GM12878 (cell line): ENCODE measurements around the gene ACTN2. TPM values are rescaled to one million over a fixed set of nuclear protein-coding genes. Genes with fewer than 3 reads are reported as not detected.

Experiments used
- ATAC-seq: fragments of 200-7000 bp; cut with Tn5 transposase; 3 replicates; pipeline ENCODE4 v1.9.1; 2020; ENCODE audit warnings: mild to moderate bottlenecking, moderate library complexity
- BruUV-seq: library from RNA; stranded (reverse); fragments of 400-500 nt; replicated peaks from 2 replicates; lab custom pipeline; 2021; lab: Mats Ljungman, UMichigan
- CTCF ChIA-PET: fragments of 300-600 bp; sonication (Branson Sonifier 250); formaldehyde crosslinking; extraction: SDS; loops from one replicate; lab custom pipeline; 2021; ENCODE audit warnings: inconsistent platforms; lab: Yijun Ruan, JAX
- POLR2A ChIA-PET: fragments of 350-600 bp; formaldehyde crosslinking; extraction: SDS; loops from one replicate; lab custom pipeline; 2021; ENCODE audit warnings: inconsistent platforms; lab: Charles Lee
- RAD21 ChIA-PET: fragments of 300-600 bp; sonication (Branson Sonifier 250); formaldehyde crosslinking; loops from one replicate; lab custom pipeline; 2023; ENCODE audit warnings: antibody characterized with exemption; ENCODE audit not compliant: unreplicated experiment; lab: Charles Lee
- SMC1A ChIA-PET: fragments of 300-600 bp; sonication (Branson Sonifier 250); formaldehyde crosslinking; loops from one replicate; lab custom pipeline; 2023; ENCODE audit not compliant: unreplicated experiment, uncharacterized antibody; lab: Charles Lee
- DNase-seq: peaks from one replicate; pipeline ENCODE4 v3.0.0-alpha.2; 2011; ENCODE audit warnings: low read depth, low spot score
- FAIRE-seq: peaks from 3 replicates; lab custom pipeline; 2011; peaks lifted over from hg19 to GRCh38; lab: Jason Lieb, UNC
- H2AFZ ChIP-seq: 2 replicates; pipeline ENCODE4 v1.6.0; 2011; ENCODE audit warnings: low read depth, low read length, control low read depth; ENCODE audit not compliant: control insufficient read depth
- H3K27ac ChIP-seq: 2 replicates; pipeline ENCODE4 v1.5.1; 2011; ENCODE audit warnings: control low read depth; ENCODE audit not compliant: control insufficient read depth, insufficient read depth
- H3K27me3 ChIP-seq, 2 experiments: replicated peaks in 1 of 2; 2 replicates each; pipeline versions ENCODE4 v1.6.0 to v1.6.1; 2011; ENCODE audit warnings: low read length in 1 of 2; ENCODE audit not compliant: control insufficient read depth in 2 of 2, insufficient read depth in 2 of 2
- H3K36me3 ChIP-seq, 2 experiments: 2 replicates each; pipeline ENCODE4 v1.5.1; 2011; ENCODE audit warnings: low read length in 1 of 2; ENCODE audit not compliant: control insufficient read depth in 2 of 2, insufficient read depth in 2 of 2
- H3K4me1 ChIP-seq: 2 replicates; pipeline ENCODE4 v1.6.1; 2011; ENCODE audit warnings: mild to moderate bottlenecking, low read length, moderate library complexity, mixed read lengths; ENCODE audit not compliant: control insufficient read depth, insufficient read depth
- H3K4me2 ChIP-seq: 2 replicates; pipeline ENCODE4 v1.6.0; 2011; ENCODE audit warnings: control low read depth; ENCODE audit not compliant: control insufficient read depth, insufficient read depth
- H3K4me3 ChIP-seq: fragments of 200-600 bp; sonication (generic); 2 replicates; pipeline ENCODE4 v1.5.1; 2016
- H3K79me2 ChIP-seq: 2 replicates; pipeline ENCODE4 v1.6.0; 2011; ENCODE audit warnings: low read length; ENCODE audit not compliant: control insufficient read depth, insufficient read depth
- H3K9ac ChIP-seq: 2 replicates; pipeline ENCODE4 v1.8.0; 2011; ENCODE audit warnings: low read length, control low read depth, mixed read lengths; ENCODE audit not compliant: control insufficient read depth, insufficient read depth
- H3K9me3 ChIP-seq: replicated peaks from 3 replicates; pipeline ENCODE4 v1.5.1; 2011; ENCODE audit warnings: mild to moderate bottlenecking, low read length; ENCODE audit not compliant: control insufficient read depth, insufficient read depth
- H4K20me1 ChIP-seq: 2 replicates; pipeline ENCODE4 v1.6.0; 2011; ENCODE audit not compliant: control insufficient read depth, insufficient read depth
- CEBPB ChIP-seq, 2 experiments: fragments of 150-350 bp in 1 of 2; IDR thresholded peaks; 2 replicates each; pipeline ENCODE4 v1.6.1; 2012 to 2014; ENCODE audit warnings: low read depth in 2 of 2, low read length in 2 of 2, borderline replicate concordance in 1 of 2, inconsistent platforms in 1 of 2
- EED ChIP-seq: sonication (generic); IDR thresholded peaks from 2 replicates; pipeline ENCODE4 v1.6.1; 2016; ENCODE audit warnings: antibody characterized with exemption, low read depth
- ESRRA ChIP-seq: IDR thresholded peaks from 2 replicates; pipeline ENCODE4 v1.6.1; 2012; ENCODE audit warnings: mild to moderate bottlenecking, low read length, improper control_type of control experiment
- FOXK2 ChIP-seq: fragments of 450-650 bp; IDR thresholded peaks from 2 replicates; pipeline ENCODE4 v1.6.1; 2017; ENCODE audit warnings: mild to moderate bottlenecking, moderate library complexity
- FOXM1 ChIP-seq: IDR thresholded peaks from 2 replicates; pipeline ENCODE4 v1.6.1; 2012; ENCODE audit warnings: low read depth, mild to moderate bottlenecking, inconsistent platforms, low read length, moderate library complexity
- MTA2 ChIP-seq: fragments of 450-650 bp; IDR thresholded peaks from 2 replicates; pipeline ENCODE4 v1.6.1; 2016; ENCODE audit warnings: low read depth, mild to moderate bottlenecking, moderate library complexity
- MXI1 ChIP-seq: fragments of 150-350 bp; IDR thresholded peaks from 2 replicates; pipeline ENCODE4 v1.6.1; 2011; ENCODE audit warnings: low read depth, mild to moderate bottlenecking, inconsistent platforms, low read length, improper control_type of control experiment
- NBN ChIP-seq: fragments of 450-650 bp; IDR thresholded peaks from 2 replicates; pipeline ENCODE4 v1.6.1; 2016
- NFXL1 ChIP-seq: fragments of 450-650 bp; IDR thresholded peaks from 2 replicates; pipeline ENCODE4 v1.6.1; 2017; ENCODE audit warnings: antibody characterized with exemption, mild to moderate bottlenecking, borderline replicate concordance
- POLR2A ChIP-seq: IDR thresholded peaks from 2 replicates; pipeline ENCODE4 v1.6.1; 2011; ENCODE audit warnings: low read depth, mild to moderate bottlenecking, low read length
- POU2F2 ChIP-seq: IDR thresholded peaks from 3 replicates; pipeline ENCODE4 v1.6.1; 2011; ENCODE audit warnings: low read depth, mild to moderate bottlenecking, low read length, borderline replicate concordance
- SUPT20H ChIP-seq: IDR thresholded peaks from 2 replicates; pipeline ENCODE4 v1.6.1; 2011; ENCODE audit warnings: low read depth, mild to moderate bottlenecking, low read length, moderate library complexity, borderline replicate concordance; ENCODE audit not compliant: control insufficient read depth
- WRNIP1 ChIP-seq: IDR thresholded peaks from 2 replicates; pipeline ENCODE4 v1.6.1; 2011; ENCODE audit warnings: low read depth, low read length, improper control_type of control experiment, borderline replicate concordance
- YY1 ChIP-seq: IDR thresholded peaks from 2 replicates; pipeline ENCODE4 v1.6.1; 2011; ENCODE audit warnings: low read depth, mild to moderate bottlenecking, low read length
- ZBED1 ChIP-seq: IDR thresholded peaks from 2 replicates; pipeline ENCODE4 v1.6.1; 2016; ENCODE audit warnings: borderline replicate concordance
- WGBS: methylation state at CpG from one replicate; pipeline ENCODE4 v1.1.6; 2016; ENCODE audit warnings: low lambda C conversion rate; ENCODE audit not compliant: insufficient replicate concordance, insufficient coverage; ENCODE audit errors: missing lambda C conversion rate; 5-methylcytosine and 5-hydroxymethylcytosine counted together
- in situ Hi-C: fragments of 300-500 bp; cut with MboI; formaldehyde crosslinking; loops from 9 replicates; pipeline ENCODE4 v1.14.3; 2018; ENCODE audit warnings: mixed read lengths
- intact Hi-C: fragments of 100-400 bp; cut with micrococcal nuclease; formaldehyde crosslinking; loops from one replicate; pipeline ENCODE4 v1.14.2; 2022; ENCODE audit not compliant: unreplicated experiment
- polyA plus RNA-seq, 11 experiments: library from polyadenylated mRNA; depleted of rRNA in 4 of 11; unstranded in 6 of 11; stranded (reverse) in 5 of 11; fragments of >200 nt; fragmentation: Nextera tagmentation in 4 of 11; fragmentation: Illumina TruSeq in 1 of 11; extraction: Ambion mirVana in 4 of 11; extraction: Trizol in 1 of 11; gene quantifications; 1 replicate in 1 of 11; 2 replicates in 10 of 11; pipeline versions ENCODE4 v1.2.1 to v1.2.3, GENCODE V29; 2011 to 2016; ENCODE audit warnings: inconsistent platforms in 2 of 11, missing spikeins in 2 of 11, low read depth in 1 of 11
- total RNA-seq, 4 experiments: library from RNA; depleted of rRNA in 3 of 4; stranded (reverse); fragments of >200 nt in 3 of 4; fragmentation: Illumina TruSeq in 1 of 4; extraction: Trizol in 1 of 4; gene quantifications; 2 replicates each; pipeline versions ENCODE4 v1.2.1 to v1.2.3, GENCODE V29; 2013 to 2021
- TF ChIP-seq, protein P1 (sequence below): fragments of 450-650 bp; IDR thresholded peaks from 2 replicates; pipeline ENCODE4 v1.6.1; 2017; ENCODE audit warnings: mild to moderate bottlenecking, moderate library complexity
- TF ChIP-seq, protein P2 (sequence below): fragments of 450-650 bp; IDR thresholded peaks from 2 replicates; pipeline ENCODE4 v1.6.1; 2017; ENCODE audit warnings: low read depth, mild to moderate bottlenecking, moderate library complexity

ACTN2 gene
- total and polyA plus RNA-seq, 10 of the 15 experiments (the other 5 are each of a cell fraction or from before 2014, with no cell fraction given): 0.10 TPM; not detected in 9

DNA sequence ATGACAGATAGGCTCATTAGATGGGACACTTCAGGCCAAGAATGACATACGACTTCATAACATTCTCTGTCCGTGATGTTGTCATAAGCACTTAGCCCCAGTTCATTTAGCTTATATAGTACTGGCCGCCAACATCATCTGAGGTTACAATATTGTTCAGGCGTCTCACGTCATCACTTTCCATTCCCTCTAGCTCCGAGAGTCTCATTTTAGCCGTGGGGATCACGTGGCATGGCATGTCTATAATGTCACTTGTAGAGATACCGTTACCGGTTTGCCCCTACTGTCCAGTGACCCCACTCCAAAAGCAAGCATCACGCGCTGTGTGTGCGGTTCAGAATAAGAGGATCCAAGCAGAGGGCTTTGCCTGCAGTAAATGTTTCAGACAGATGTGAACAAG, 47.4 kb upstream of the ACTN2 start:
- CTCF ChIA-PET: no interaction called here
- SMC1A ChIA-PET: interaction anchor here (1.2 kb wide), 1 partner anchor 13 kb away, joined by 7 read pairs; no protein-coding TSS in a partner anchor
- FAIRE-seq: no peak

DNA sequence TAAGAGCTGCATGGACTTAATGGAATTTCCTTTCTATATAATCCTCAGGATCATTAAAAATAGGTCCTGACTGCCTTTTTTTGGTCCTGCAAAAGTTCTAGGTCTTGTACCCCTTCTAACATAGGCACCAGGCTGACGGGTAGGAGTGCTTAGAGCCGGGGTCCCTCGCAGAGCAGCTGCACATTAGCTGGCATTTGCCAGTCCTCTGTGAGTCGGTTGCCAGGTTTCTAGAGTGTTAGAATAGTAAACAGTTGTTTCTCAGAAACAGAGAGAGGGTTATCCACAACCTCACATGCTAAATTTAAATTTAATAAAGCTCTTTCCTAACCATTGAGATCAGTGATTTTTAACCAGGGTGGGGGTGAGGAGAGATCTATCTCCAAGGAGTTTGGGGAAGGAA, 46.6 kb upstream of the ACTN2 start:
- H3K36me3 ChIP-seq: no peaks in the 10 kb centered on the region
- in situ Hi-C loops: no loop called here
- ATAC-seq (no peak), DNase-seq (no peak), FAIRE-seq (no peak)
- no TSS peak for BruUV-seq
- intact Hi-C loops: no loop called here
- no peaks in the 10 kb centered on the region for H3K79me2 ChIP-seq
- ChIA-PET RAD21 (no interaction called here), CTCF (no interaction called here), POLR2A (no interaction called here), SMC1A (interaction anchor here (1.2 kb wide), 1 partner anchor 14 kb away, joined by 7 read pairs; no protein-coding TSS in a partner anchor)
- H3K27me3 ChIP-seq: 0 out of 4 replicates have a peak, but pooled peaks cover 0 to 1% of the 10 kb centered on the region in 2 experiments
- no peaks in the 10 kb centered on the region for H3K4me1 ChIP-seq
- no peak overlapping the region for H3K9ac ChIP-seq
- WGBS: 8% methylated on average over 4 of the region's 4 CpGs
- H2AFZ ChIP-seq: no peak overlapping the region
- H3K9me3 ChIP-seq: no peaks in the 10 kb centered on the region
- H3K4me3 ChIP-seq: no peak overlapping the region
- no peak overlapping the region for H3K4me2 ChIP-seq
- no peaks in the 10 kb centered on the region for H4K20me1 ChIP-seq
- H3K27ac ChIP-seq: no peak overlapping the region
- TF ChIP-seq, protein P1, sequence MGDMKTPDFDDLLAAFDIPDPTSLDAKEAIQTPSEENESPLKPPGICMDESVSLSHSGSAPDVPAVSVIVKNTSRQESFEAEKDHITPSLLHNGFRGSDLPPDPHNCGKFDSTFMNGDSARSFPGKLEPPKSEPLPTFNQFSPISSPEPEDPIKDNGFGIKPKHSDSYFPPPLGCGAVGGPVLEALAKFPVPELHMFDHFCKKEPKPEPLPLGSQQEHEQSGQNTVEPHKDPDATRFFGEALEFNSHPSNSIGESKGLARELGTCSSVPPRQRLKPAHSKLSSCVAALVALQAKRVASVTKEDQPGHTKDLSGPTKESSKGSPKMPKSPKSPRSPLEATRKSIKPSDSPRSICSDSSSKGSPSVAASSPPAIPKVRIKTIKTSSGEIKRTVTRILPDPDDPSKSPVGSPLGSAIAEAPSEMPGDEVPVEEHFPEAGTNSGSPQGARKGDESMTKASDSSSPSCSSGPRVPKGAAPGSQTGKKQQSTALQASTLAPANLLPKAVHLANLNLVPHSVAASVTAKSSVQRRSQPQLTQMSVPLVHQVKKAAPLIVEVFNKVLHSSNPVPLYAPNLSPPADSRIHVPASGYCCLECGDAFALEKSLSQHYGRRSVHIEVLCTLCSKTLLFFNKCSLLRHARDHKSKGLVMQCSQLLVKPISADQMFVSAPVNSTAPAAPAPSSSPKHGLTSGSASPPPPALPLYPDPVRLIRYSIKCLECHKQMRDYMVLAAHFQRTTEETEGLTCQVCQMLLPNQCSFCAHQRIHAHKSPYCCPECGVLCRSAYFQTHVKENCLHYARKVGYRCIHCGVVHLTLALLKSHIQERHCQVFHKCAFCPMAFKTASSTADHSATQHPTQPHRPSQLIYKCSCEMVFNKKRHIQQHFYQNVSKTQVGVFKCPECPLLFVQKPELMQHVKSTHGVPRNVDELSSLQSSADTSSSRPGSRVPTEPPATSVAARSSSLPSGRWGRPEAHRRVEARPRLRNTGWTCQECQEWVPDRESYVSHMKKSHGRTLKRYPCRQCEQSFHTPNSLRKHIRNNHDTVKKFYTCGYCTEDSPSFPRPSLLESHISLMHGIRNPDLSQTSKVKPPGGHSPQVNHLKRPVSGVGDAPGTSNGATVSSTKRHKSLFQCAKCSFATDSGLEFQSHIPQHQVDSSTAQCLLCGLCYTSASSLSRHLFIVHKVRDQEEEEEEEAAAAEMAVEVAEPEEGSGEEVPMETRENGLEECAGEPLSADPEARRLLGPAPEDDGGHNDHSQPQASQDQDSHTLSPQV: no peak
- TF ChIP-seq MTA2 (no peak), NBN (no peak), SUPT20H (no peak), ESRRA (no peak), CEBPB (IDR thresholded peaks at IDR 0.05; ENCODE audit: borderline replicate concordance in 1 of 2, low read depth in 2 of 2, low read length in 2 of 2) (no peak), EED (no peak), WRNIP1 (no peak)

More for the DNA sequence above, 47.4 kb upstream of the ACTN2 start:
- no peaks in the 10 kb centered on the region for H3K79me2 ChIP-seq
- H3K4me3 ChIP-seq: no peak overlapping the region
- ATAC-seq: no peak
- H3K36me3 ChIP-seq: no peaks in the 10 kb centered on the region
- BruUV-seq: no TSS peak
- no peak for DNase-seq
- H4K20me1 ChIP-seq: no peaks in the 10 kb centered on the region
- intact Hi-C loops: no loop called here
- POLR2A ChIA-PET: no interaction called here
- H3K4me1 ChIP-seq: no peaks in the 10 kb centered on the region
- RAD21 ChIA-PET: no interaction called here
- 53% methylated on average over 13 of the region's 13 CpGs for WGBS
- no peak for TF ChIP-seq NFXL1
- no peak for TF ChIP-seq POLR2A
- TF ChIP-seq FOXM1: no peak
- no peak for TF ChIP-seq YY1
- TF ChIP-seq ZBED1: no peak
- TF ChIP-seq, protein P2, sequence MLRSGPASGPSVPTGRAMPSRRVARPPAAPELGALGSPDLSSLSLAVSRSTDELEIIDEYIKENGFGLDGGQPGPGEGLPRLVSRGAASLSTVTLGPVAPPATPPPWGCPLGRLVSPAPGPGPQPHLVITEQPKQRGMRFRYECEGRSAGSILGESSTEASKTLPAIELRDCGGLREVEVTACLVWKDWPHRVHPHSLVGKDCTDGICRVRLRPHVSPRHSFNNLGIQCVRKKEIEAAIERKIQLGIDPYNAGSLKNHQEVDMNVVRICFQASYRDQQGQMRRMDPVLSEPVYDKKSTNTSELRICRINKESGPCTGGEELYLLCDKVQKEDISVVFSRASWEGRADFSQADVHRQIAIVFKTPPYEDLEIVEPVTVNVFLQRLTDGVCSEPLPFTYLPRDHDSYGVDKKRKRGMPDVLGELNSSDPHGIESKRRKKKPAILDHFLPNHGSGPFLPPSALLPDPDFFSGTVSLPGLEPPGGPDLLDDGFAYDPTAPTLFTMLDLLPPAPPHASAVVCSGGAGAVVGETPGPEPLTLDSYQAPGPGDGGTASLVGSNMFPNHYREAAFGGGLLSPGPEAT: no peak
- no peak for TF ChIP-seq MXI1
- TF ChIP-seq FOXK2: no peak
- no peak for TF ChIP-seq POU2F2
- no peaks in the 10 kb centered on the region for H3K9me3 ChIP-seq
- H3K27ac ChIP-seq: no peak overlapping the region
- H3K27me3 ChIP-seq: 0 out of 4 replicates have a peak, but pooled peaks cover 0 to 1% of the 10 kb centered on the region in 2 experiments
- H3K9ac ChIP-seq: no peak overlapping the region
- in situ Hi-C loops: no loop called here
- H2AFZ ChIP-seq: no peak overlapping the region
- H3K4me2 ChIP-seq: no peak overlapping the region
